ENCODE measurements around the gene PHACTR1.
"Not testable (repeated sequence)": the region's sequence is repeated elsewhere in the genome, so short reads cannot be mapped to it uniquely, and the experiment has no call there.

PHACTR1 gene

DNA sequence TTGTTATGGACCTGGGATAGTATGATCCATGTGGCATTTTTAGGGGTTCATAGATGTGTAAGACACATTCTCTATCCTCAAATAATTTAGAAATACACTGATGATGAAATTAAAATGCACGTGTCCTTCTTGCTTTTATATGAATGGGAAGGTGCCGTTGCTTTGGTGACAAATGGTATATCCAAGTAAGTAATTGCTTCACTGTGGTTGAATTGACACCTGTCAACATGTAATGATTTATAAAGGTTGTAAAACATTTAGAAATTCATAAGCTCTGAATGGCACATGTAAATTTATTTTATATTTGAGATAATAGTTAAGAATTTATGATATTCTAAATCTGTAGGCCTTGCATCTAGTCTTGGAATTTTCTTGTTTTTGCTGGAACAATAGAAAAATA, 227.0 kb downstream of the PHACTR1 start (continued):
- TF ChIP-seq, protein P1, sequence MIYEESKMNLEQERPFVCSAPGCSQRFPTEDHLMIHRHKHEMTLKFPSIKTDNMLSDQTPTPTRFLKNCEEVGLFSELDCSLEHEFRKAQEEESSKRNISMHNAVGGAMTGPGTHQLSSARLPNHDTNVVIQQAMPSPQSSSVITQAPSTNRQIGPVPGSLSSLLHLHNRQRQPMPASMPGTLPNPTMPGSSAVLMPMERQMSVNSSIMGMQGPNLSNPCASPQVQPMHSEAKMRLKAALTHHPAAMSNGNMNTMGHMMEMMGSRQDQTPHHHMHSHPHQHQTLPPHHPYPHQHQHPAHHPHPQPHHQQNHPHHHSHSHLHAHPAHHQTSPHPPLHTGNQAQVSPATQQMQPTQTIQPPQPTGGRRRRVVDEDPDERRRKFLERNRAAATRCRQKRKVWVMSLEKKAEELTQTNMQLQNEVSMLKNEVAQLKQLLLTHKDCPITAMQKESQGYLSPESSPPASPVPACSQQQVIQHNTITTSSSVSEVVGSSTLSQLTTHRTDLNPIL (CRISPR knock-in tag; IDR thresholded peaks at IDR 0.05; ENCODE audit: low read depth): no peak

DNA sequence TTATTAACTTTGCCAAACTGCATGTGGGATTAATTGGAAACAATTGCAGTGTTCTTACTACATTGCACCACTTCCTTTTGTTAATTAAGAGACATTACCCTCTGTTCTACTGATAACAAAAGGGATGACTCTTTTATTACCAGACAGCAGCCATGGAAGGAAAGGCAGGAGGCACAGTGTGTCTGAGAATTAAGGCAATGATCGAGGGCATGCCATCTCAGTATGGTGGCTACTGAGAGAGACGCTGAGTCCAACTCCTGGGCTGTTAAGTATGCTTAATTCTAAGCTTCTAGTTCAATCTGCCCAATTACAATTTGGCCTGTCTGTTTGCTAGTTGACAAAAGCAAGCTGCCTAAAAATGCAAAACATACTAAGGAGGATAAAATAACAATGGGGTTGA, 227.4 kb downstream of the PHACTR1 start:
- ATAC-seq: no peak
- TF ChIP-seq, protein P2, sequence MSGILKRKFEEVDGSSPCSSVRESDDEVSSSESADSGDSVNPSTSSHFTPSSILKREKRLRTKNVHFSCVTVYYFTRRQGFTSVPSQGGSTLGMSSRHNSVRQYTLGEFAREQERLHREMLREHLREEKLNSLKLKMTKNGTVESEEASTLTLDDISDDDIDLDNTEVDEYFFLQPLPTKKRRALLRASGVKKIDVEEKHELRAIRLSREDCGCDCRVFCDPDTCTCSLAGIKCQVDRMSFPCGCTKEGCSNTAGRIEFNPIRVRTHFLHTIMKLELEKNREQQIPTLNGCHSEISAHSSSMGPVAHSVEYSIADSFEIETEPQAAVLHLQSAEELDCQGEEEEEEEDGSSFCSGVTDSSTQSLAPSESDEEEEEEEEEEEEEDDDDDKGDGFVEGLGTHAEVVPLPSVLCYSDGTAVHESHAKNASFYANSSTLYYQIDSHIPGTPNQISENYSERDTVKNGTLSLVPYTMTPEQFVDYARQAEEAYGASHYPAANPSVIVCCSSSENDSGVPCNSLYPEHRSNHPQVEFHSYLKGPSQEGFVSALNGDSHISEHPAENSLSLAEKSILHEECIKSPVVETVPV (CRISPR knock-in tag; IDR thresholded peaks at IDR 0.05): no peak
- TF ChIP-seq ZFP30 (CRISPR knock-in tag; IDR thresholded peaks at IDR 0.05): no peak
- no peak for TF ChIP-seq GLIS3 (CRISPR knock-in tag; IDR thresholded peaks at IDR 0.05)
- no peak for TF ChIP-seq ESRRG (CRISPR knock-in tag; IDR thresholded peaks at IDR 0.05)
- TF ChIP-seq PPARA (CRISPR knock-in tag; IDR thresholded peaks at IDR 0.05; ENCODE audit: borderline replicate concordance): no peak
- TF ChIP-seq, protein P3, sequence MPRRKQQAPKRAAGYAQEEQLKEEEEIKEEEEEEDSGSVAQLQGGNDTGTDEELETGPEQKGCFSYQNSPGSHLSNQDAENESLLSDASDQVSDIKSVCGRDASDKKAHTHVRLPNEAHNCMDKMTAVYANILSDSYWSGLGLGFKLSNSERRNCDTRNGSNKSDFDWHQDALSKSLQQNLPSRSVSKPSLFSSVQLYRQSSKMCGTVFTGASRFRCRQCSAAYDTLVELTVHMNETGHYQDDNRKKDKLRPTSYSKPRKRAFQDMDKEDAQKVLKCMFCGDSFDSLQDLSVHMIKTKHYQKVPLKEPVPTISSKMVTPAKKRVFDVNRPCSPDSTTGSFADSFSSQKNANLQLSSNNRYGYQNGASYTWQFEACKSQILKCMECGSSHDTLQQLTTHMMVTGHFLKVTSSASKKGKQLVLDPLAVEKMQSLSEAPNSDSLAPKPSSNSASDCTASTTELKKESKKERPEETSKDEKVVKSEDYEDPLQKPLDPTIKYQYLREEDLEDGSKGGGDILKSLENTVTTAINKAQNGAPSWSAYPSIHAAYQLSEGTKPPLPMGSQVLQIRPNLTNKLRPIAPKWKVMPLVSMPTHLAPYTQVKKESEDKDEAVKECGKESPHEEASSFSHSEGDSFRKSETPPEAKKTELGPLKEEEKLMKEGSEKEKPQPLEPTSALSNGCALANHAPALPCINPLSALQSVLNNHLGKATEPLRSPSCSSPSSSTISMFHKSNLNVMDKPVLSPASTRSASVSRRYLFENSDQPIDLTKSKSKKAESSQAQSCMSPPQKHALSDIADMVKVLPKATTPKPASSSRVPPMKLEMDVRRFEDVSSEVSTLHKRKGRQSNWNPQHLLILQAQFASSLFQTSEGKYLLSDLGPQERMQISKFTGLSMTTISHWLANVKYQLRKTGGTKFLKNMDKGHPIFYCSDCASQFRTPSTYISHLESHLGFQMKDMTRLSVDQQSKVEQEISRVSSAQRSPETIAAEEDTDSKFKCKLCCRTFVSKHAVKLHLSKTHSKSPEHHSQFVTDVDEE (CRISPR knock-in tag; IDR thresholded peaks at IDR 0.05): no peak
- TF ChIP-seq, protein P4, sequence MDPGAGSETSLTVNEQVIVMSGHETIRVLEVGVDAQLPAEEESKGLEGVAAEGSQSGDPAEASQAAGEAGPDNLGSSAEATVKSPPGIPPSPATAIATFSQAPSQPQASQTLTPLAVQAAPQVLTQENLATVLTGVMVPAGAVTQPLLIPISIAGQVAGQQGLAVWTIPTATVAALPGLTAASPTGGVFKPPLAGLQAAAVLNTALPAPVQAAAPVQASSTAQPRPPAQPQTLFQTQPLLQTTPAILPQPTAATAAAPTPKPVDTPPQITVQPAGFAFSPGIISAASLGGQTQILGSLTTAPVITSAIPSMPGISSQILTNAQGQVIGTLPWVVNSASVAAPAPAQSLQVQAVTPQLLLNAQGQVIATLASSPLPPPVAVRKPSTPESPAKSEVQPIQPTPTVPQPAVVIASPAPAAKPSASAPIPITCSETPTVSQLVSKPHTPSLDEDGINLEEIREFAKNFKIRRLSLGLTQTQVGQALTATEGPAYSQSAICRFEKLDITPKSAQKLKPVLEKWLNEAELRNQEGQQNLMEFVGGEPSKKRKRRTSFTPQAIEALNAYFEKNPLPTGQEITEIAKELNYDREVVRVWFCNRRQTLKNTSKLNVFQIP (CRISPR knock-in tag; IDR thresholded peaks at IDR 0.05; ENCODE audit: borderline replicate concordance, low read depth): no peak
- TF ChIP-seq BACH2 (CRISPR knock-in tag; IDR thresholded peaks at IDR 0.05; ENCODE audit: borderline replicate concordance): no peak
- no peak for TF ChIP-seq ZNF8 (CRISPR knock-in tag; IDR thresholded peaks at IDR 0.05)
- no peak for TF ChIP-seq TCF4 (CRISPR knock-in tag; IDR thresholded peaks at IDR 0.05; ENCODE audit: borderline replicate concordance)
- TF ChIP-seq OSR1 (CRISPR knock-in tag; IDR thresholded peaks at IDR 0.05): no peak
- no peak for TF ChIP-seq ZNF565 (CRISPR knock-in tag; conservative IDR thresholded peaks at IDR 0.05; ENCODE audit: low read depth)
- TF ChIP-seq ISL1 (CRISPR knock-in tag; IDR thresholded peaks at IDR 0.05): no peak
- TF ChIP-seq CSDC2 (CRISPR knock-in tag; IDR thresholded peaks at IDR 0.05): no peak
- no peak for TF ChIP-seq ZC3H10 (CRISPR knock-in tag; IDR thresholded peaks at IDR 0.05)
- TF ChIP-seq ZFP3 (CRISPR knock-in tag; IDR thresholded peaks at IDR 0.05): no peak
- no peak for TF ChIP-seq ZNF70 (CRISPR knock-in tag; IDR thresholded peaks at IDR 0.05)
- TF ChIP-seq RARB (CRISPR knock-in tag; IDR thresholded peaks at IDR 0.05): no peak
- TF ChIP-seq SNAI2 (CRISPR knock-in tag; IDR thresholded peaks at IDR 0.05): no peak
- no peak for TF ChIP-seq ARNTL (CRISPR knock-in tag; IDR thresholded peaks at IDR 0.05; ENCODE audit: borderline replicate concordance, low read depth)

DNA sequence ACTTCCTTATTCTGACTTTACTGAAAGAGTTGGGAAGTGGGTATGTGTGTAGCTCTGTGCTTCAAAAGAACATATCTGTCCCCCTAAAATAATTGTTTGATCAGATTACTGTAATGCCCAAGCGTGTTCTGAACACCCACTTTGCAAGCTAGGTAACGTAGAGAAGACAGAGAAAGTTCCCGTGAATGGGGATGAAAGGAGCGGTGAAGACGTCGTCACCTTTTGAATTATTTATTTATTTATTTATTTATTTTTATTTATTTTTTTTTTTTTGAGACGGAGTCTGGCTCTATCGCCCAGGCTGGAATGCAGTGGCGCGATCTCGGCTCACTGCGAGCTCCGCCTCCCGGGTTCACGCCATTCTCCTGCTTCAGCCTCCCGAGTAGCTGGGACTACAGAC, 228.0 kb downstream of the PHACTR1 start:
- ATAC-seq: not testable (repeated sequence)

DNA sequence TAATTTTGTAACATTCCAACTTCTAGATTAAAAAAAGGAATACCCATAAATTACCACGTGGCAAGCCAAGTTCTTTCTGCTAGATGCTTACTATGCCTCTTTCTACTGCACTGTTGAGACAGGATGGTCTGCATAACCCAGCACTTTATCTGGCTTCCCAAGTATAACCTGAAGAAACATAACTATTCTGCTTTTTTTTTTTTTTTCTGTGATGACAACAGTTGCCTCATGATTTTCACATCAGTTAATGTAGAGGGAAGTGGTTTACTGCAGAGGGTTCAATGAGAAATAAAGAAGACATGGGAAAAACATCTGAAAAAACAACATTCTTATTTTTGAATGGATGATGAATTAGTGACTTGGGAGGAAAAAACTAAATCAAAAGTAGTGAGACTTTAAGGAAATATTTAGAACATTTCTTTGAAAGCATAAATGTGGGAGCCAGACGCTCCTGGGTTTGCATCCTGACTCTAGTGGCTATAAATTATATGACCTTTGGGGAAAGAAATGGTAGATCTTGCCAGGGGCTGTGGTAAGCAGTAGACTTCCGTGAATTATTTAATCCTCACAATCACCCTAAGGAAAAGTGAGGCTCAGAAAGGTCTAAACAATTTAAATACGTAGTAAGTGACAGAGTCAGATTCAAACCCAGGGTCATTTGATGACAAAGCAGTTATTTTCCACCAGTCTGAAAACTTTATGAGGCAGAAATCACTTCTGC, 230.7 kb downstream of the PHACTR1 start:
- ATAC-seq: no peak
- TF ChIP-seq GLIS3 (CRISPR knock-in tag; IDR thresholded peaks at IDR 0.05) (no peak), ZNF565 (CRISPR knock-in tag; conservative IDR thresholded peaks at IDR 0.05; ENCODE audit: low read depth) (no peak), TOX (CRISPR knock-in tag; IDR thresholded peaks at IDR 0.05; ENCODE audit: borderline replicate concordance) (no peak), RARB (CRISPR knock-in tag; IDR thresholded peaks at IDR 0.05) (no peak), ZFP30 (CRISPR knock-in tag; IDR thresholded peaks at IDR 0.05) (no peak), OSR1 (CRISPR knock-in tag; IDR thresholded peaks at IDR 0.05) (no peak), ZNF8 (CRISPR knock-in tag; IDR thresholded peaks at IDR 0.05) (no peak)
- TF ChIP-seq, protein P4 (CRISPR knock-in tag; IDR thresholded peaks at IDR 0.05; ENCODE audit: borderline replicate concordance, low read depth): no peak

Data from SK-N-SH treated with all-trans-retinoic acid at 6 μM for 48 hours (cell line).